Cortex of kidney (tissue), 1 donor: ENCODE measurements around the gene NOP10.
"Not testable (repeated sequence)": the region's sequence is repeated elsewhere in the genome, so short reads cannot be mapped to it uniquely, and the experiment has no call there.

Source experiments
- DNase-seq: peaks from one replicate; lab custom pipeline; 2025; lab: John Stamatoyannopoulos, UW

NOP10 gene

DNA sequence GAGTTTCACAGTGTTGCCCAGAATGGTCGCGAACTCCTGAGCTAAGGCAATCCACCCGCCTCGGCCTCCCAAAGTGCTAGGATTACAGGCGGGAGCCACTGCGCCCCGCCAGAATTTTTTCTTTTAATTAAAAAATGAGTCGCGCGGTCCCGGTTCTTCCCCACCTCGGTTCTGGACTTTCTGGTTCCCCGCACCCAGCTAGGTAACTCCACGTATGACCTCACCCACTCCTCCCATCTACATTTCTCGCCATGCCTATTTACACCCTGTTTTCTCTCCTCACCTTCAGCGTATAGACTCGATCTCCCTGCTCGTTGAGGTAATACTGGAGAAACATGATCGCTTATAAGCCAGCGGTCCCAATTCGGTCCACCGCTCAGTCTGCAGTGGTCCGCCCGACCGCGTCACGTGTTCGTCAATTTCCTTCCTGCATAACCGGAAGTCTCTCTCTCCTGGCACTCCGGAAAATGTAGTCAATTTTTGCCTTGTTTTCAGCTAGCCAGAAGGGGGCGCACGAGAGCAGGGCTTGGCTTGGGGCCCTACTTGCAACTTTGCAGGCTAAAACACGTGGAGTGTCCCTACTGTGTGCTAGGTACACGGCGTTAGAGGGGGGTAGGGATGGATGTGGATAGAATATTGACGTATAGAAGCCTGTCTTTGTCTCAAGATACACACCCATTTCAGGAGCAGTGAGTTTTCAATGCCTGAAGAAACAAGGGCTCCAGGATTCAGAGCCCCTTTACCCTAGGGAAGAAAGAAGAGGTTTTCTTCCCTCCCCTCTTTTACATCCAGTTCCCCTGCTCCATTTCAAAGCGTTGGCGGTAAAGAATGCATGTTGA is at the start of gene NOP10, which contains the start of gene NUTM1:
Gene NOP10 (minus strand): TSS at position 400 of the 839 bp plus-strand sequence. CDS start 63 bp downstream, at position 337.
Gene NUTM1 (plus strand): TSS at position 579 of the 839 bp plus-strand sequence. CDS start 382 bp downstream, outside the sequence.
- DNase-seq, result no peak

DNA sequence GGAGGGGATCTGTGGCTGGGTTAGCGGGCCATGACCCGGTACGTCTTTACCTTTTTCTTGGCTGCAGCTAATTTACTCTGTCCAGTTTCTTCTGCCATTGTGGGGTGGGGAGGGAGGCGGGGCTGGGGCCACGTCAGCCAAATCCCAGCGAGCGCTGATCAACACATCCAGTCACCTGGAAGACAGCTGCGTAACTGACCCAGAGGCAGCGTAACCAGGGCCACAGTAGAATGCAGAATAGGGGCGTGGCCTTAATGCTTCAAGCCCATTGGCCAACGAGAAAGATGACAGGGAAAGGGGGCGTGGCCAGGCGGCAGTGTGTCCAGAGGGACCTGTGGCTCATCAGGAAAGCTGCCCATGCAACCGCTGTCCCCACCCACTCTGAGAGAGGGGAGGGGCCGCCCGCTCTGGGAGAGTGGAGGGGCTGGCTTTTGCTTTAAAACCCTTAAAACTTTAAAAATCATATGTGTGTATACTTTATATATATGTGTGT is 46.7 kb upstream of the NOP10 start:
- not testable (repeated sequence) for DNase-seq

DNA sequence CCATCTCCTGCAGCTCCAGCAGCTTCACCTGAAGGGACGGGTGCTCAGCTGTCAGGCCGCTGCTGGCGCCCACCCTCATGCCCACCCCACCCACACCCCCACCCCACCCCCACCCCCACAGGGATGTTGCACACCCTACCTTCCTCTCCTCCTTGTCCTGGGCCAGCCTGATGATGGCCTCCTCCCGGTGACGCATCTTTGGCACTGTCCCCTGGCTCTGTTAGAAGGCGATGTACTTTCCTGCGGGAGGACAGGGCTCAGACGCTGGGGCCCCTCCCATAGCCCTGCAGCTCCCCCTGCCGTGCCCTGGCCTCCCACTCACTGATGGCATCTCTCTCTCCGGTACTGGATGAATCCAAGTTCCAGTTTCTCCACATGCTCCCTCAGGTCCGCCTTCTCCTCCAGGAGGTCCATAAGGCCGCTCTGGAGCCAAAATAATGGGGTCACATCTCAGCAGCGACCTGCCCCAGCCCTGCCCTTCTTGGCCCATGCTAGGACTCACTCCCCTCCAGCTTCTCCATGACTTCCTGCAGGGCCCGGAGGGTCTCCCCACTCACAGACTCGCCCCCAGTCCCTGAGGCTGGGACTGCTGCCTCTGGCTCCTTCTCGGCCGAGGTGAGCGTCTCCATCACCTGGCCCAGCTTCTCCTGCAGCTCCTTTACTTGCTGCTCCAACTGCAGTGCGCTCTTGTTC is 39.0 kb upstream of the NOP10 start:
- DNase-seq, result not testable (repeated sequence)

DNA sequence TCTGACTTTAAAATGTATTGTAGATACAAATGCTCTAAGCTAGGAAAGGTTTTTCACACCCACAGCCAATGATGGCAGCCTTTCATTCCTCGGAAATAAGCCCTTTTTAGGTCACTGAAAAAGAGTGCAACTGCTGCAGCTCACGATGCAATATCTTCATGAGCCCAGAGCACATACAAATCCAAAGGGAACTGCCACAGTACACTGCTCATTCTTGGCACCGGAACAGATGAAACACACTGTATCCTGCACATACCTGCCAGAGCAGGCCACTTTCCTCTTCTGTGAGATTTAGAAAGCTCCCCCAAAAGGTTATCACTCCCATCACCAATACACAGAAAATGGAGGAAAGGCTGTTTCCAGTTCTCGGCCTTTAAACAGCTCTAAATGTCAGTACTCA is 37.6 kb upstream of the NOP10 start:
- not testable (repeated sequence) for DNase-seq

DNA sequence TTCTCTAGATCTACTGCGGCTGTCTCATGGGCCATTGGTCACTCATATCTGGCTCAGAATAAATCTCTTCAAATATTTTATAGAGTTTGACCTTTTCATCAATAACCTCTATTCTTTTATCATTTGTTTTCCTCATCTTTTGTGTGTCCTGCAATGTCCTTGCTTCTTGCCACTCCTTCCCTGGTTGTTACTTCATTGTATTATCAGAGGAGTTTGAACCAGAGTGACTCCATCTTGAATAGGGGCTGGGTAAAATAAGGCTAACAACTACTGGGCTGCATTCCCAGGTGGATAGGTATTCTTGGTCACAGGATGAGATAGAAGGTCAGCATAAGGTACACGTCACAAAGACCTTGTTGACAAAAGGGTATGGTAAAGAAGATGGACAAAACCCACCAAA is 33.9 kb upstream of the NOP10 start:
- no peak for DNase-seq

DNA sequence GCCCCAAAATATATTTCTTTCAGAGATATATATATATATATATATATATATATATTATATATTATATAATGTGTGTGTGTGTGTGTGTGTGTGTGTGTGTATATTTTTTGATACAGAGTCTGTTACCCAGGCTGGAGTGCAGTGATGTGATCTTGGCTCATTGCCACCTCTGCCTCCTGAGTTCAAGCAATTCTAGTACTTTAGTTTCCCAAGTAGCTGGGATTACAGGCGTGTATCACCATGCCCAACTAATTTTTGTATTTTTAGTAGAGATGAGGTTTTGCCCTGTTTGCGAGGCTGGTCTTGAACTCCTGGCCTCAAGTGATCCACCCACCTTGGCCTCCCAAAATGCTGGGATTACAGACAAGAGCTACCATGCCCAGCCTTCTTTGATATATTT is 32.6 kb upstream of the NOP10 start:
- DNase-seq, result not testable (repeated sequence)

DNA sequence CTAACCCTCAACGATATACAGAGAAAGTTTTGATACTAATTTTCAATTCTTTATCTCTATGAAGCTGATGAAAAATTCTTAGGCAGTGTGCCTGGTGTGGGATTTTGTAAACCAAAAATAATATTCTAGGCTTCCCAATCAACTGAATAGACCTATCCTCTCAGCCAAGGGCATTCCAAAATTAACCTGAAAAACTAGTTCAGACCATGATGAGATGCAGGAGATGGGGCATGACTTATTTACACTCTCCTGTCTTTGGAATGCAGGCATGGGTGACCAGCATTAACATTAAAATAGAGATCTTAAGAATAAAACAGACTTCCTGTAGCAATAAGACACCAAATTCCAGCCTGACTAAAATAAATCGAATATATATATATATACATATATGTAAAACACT is 31.9 kb upstream of the NOP10 start:
- DNase-seq, result no peak

DNA sequence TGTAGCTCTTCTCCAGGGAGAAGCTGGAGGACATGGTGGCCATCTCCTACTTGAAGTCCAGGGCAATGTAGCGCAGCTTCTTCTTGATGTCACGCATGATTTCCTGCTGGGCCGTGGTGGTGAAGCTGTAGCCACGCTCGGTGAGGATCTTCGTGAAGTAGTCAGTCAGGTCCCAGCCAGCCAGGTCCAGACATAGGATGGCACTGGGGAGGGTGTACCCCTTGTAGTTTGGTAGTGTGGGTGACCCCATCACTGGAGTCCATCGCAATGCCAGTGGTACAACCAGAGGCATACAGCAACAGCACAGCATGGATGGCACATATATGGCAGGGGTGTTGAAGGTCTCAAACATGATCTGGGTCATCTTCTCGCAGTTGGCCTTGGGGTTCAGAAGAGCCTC is 31.0 kb upstream of the NOP10 start:
- no peak for DNase-seq

DNA sequence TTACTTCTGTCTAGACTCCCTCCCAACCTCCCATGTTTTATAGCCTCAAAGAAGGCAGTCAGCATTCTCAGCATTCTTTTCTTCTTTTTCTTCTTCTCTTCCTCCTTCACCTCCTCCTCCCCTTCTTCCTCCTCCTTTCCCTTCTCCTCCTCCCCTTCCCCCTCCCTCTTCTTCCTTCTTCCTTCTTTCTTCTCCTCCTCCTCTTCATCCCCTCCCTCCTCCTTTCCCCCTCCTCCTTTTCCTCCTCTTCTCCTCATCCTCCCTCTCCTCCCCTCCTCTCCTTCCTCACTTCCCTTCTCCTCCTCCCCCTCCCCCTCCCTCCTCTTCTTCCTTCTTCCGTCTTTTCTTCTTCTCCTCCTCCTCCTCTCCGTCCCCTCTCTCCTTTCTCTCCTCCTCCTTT is 27.7 kb upstream of the NOP10 start:
- DNase-seq, result no peak

DNA sequence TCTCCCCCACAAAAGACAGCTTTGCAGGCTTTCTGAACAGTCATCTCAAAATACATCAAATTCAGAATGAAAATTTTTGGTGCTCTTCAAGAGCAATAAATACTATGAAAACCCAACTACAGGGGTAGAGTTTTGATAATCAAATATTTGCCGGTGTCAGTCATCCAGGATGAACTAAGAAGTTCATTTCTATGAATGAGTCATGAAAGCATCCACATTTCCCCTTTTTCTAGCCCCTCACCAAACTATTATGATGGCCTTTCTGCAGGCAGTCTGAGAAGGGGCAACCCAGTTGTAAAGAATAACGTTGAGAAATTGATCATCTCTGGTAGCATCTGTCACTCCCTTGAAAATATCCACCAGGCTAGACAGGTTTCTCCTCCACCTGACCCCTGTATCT is 27.2 kb upstream of the NOP10 start:
- DNase-seq, result no peak

DNA sequence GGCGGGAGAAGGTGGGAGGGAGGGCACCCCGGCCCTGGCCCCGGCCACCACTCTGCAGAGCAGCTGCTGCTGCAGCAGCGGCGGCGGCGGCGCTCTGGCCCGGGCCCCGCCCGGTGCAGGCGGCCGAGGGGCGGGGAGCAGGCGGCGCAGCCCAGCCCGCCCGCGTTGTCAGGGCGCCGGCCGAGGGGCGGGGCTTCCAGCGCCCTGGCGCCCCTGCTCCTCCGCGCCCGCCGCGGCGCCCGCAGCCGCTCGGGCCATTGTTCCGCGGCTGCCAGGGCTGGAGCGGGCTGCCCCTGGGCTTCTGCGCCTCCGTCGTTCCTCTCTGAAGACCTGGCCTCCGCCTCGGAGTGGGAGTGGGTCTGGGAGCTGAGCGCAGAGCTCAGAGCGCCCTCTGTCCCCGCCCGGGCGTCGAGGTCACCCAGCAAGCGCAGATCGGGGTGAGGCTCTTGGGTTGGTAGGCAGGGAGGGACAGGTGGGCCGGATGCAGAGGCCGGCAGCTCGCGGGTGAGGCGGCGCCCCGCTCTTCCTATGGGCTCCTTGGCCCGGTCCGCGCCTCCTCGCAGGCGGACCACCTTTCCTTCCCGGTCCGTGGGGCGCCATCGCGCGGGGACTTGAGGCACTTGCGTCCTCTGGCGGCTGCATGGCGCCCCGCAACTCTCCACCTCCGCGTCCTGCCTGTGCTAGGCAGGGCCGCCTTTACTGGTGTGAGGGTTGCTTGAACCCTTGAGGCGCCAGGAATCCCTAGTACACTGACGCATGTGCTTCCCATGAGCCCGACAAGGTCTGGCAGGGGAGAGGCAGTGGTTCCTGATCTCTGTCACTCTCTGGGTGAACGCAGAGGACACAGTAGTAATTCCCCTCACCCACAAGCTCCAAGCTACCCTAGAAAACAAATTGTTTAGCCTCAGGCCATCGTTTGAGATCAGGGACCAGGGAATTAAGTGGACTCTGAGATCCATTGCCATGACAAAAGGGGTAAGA is 24.5 kb upstream of the NOP10 start, which contains the start of gene LPCAT4:
Gene LPCAT4 (minus strand): TSS at position 96 of the 981 bp plus-strand sequence. CDS start 96 bp downstream, outside the sequence.
- no peak for DNase-seq

DNA sequence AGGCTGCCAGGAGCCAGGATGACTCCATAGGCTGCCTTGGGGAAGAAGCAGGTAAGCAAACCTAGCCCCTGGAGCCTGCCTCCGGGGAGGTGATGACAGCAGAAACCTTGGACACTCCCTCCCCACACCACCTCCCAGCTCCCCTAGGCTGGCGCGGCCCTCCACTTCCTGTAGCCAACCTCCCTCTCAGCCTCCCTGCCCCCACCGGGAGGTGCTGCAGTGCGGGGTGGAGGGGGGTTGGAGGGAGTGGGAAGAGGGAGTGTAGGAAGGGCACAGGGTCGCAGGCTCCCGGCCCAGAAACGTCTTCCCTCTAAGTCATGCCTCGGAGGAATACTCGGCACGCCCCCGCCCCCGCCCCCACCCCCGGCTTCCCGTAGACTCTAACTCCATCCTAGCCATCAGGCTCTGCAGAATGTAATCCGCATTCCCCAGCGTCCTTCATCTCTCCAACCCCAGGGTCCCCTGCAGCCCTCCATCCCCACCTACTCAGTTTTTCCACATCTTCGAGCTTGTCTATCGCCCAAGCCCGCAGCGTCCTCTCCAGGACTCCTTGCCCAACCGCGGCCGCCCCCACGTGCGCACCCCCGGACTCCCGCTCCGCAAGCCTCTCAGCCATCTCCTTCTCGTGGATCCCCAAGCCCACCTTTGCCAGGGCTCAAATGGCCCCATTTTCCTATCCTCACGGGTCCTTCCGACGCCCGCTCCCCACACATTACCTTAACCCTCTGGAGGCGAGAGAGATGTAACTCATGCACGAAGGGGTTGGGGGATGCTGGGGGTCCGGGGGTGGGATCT is 23.5 kb upstream of the NOP10 start:
- DNase-seq, result no peak

DNA sequence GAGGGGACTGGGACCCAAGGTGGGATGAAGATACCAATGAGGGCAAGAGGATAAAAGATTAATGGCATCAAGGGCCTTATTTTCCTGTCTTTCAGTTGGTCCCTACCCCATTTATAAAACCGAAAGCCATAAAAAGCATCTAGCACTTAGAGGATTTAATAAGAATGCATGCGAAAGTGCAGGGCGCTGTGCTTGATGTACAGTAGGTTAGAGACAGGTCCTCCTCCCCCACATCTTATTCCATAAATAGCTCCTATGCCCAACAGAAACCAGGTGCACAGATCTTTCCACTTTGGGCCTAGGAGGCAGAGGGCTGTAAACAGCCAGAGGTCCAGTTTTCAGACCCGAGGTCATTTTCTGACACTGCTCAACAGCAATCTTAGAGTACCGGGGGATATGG is 22.9 kb upstream of the NOP10 start:
- DNase-seq, result no peak

DNA sequence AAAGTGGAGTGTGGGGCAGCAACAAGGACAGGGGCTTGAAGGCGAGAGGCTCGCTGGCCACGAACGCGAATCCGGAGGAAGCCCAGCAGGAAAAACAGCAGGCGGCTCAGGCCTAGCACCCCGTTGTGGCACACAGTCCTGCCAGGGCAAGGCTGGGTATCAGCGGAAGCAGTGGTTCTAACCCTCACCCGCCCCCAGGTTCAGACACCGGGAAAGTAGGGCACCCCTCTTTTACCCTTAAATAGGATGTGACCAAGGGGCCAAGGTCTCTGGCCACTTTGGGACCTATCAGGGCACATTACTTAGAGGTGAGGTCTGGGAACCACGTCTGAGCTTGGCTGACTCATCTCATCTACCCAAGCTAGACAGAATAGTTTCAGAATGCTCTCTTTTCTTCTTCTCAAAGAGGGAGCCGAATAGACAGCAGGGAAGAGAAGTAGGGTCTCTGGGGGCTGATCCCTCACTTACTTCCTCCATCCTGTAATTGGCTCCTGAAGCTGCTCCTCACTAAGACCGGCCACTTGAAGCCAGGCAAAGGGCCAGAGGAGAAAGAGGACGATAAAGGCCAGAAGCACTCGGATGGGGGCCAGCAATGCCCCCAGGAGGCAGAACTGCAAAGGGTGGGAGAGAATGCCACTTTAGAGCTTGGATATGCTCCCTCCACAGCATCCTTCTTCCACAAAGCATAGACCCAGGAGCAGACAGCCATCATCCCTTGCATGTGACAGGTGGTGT is 22.3 kb upstream of the NOP10 start:
- DNase-seq, result no peak

DNA sequence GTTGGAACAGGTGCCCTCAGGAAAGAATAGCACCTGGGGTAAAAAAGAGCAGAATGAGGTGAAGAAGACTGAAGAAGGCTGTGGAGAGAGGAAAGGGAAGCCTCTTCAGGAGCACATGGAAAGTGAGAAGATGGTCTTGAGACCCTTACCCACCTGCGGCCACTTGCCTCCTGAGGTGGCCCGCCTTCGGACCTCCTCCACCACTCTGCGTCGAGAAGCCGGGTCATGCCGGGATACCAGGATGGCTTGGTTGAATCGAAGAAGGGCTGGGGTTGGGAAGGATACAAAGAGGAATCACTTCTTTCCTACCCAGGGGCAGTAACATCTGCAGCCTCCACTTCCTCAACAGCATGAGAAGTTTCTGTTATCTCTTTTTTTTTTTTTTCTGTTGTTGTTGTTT is 21.1 kb upstream of the NOP10 start:
- no peak for DNase-seq

DNA sequence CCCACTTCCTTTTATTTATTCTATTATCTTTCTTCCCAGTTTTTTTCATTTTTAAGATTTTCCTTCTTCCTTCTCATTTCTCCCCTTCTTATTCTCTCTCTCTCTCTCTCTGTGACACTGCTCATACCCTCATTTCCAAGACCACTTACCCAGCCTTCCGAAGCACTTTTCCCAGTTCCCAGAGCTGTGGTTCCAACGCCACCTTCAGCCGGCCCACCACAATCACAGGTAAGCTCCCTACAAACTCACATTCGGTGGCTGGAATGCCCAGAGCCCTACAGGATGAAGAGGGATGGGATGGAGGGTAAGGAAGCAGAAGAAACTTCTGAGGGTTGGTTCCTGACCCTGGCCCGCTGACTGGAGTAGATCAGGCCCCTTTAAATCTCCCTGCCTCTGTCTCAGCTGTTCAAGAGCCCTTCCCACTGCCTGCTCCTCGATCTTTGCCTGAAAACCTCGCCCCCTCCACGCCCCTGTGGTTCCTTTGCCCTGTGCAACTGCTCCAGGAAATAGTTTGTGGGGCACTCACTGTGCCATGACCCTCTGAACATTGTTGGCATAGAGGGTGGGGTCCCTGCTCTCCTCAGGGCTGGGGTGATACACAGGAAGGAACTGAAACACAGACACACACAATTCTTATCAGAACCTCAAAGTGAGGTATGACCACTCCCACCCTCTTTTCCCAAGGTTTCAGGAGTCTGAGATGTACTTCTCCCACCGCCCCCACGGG is 19.3 kb upstream of the NOP10 start:
- DNase-seq, result no peak

DNA sequence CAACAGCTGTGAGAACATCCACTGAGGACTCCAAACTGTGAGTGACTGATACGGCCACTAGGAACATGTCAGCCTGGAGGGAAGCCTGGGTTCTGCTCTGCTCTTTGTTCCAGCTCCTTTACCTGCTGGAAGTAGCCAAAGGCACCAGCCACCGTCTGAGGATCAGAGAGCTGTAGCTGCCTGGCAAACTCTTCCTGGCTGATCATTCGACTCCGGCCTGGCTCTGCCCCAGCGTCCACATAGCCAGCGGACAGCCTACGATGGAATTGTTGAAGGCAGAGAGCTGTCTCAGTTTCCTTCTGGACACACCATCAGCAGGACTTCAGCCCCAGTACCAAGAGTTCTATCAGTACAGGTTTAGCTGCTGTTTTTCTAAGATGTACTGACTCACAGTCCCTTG is 18.3 kb upstream of the NOP10 start:
- DNase-seq, result no peak

DNA sequence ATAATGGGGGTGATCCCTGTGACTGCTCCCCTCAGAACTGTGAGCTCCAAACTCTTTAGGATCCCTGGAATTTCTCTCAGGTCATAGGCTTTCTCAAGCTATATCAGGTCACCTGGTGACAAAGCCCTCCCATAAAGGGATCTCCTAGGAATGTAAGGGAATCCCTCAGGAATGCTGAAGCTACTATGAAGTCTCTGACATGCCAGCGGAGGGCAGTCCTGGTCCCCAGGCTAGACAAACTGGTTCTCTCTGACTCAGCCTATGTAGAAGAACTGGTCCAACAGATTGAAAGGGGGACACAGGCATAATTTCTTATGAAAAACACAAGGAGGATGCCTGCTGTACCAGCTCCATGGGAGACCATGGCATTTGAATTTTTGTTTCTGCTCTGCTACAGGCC is 17.4 kb upstream of the NOP10 start:
- DNase-seq, result no peak

DNA sequence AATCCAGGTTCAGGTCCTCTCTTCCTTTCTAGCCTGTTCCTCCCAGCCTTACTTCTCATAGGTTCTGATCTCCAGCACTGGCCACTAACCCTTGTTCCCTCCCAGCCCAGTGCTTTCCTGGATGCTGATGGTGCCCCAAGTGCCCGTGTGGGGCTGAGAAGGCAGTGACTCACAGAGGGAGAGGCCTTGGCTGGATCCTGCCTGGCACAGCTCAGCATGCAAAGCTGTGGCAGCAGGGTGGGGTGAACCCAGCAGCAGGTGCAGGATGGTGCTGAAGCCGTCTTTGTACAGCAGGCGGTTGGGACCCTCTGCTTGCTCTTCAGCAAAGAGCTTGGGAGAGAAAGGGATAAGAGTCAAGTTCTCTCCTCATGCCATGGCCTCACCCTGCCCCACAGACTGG is 16.5 kb upstream of the NOP10 start:
- no peak for DNase-seq

DNA sequence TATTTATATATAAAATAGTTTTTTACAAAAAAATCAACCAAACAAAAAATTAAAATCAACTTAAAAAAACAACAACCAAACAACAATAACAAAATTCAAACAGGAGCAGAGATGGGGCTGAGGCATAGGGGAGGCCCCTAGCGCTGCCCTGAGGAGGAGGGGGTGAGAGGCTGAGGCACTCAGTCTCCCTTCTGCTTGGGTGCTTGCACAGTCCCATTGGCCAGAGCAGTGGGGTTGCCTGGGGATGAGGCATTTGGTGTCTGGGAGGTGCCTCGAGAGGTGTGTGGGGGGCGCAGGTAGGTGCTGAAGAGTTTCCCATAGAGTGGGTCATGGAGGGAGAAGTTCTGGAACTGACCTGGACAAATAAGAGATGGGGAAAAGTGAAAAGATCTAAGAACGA is 16.0 kb upstream of the NOP10 start:
- no peak for DNase-seq
